Dermis microvascular lymphatic vessel endothelial cell (primary cell): ENCODE results near the gene DNAJB1. TPM values are rescaled to one million over a fixed set of nuclear protein-coding genes. Genes with fewer than 3 reads are reported as not detected.
"Not testable (repeated sequence)": the region's sequence is repeated elsewhere in the genome, so short reads cannot be mapped to it uniquely, and the experiment has no call there.

ENCODE experiments used
- DNase-seq, 2 donors: peaks; one replicate each; pipeline versions ENCODE4 v3.0.0 to v3.0.0-alpha.2; 2010; ENCODE audit warnings: low read depth in 2 of 2
- total RNA-seq: library from RNA; depleted of rRNA; stranded (reverse); fragments of >200 nt; gene quantifications from 2 replicates; pipeline ENCODE4 v1.2.1, GENCODE V29; 2014

DNAJB1 gene
- total RNA-seq, 1 donor from 2014 or later, result 23.7 TPM

DNA sequence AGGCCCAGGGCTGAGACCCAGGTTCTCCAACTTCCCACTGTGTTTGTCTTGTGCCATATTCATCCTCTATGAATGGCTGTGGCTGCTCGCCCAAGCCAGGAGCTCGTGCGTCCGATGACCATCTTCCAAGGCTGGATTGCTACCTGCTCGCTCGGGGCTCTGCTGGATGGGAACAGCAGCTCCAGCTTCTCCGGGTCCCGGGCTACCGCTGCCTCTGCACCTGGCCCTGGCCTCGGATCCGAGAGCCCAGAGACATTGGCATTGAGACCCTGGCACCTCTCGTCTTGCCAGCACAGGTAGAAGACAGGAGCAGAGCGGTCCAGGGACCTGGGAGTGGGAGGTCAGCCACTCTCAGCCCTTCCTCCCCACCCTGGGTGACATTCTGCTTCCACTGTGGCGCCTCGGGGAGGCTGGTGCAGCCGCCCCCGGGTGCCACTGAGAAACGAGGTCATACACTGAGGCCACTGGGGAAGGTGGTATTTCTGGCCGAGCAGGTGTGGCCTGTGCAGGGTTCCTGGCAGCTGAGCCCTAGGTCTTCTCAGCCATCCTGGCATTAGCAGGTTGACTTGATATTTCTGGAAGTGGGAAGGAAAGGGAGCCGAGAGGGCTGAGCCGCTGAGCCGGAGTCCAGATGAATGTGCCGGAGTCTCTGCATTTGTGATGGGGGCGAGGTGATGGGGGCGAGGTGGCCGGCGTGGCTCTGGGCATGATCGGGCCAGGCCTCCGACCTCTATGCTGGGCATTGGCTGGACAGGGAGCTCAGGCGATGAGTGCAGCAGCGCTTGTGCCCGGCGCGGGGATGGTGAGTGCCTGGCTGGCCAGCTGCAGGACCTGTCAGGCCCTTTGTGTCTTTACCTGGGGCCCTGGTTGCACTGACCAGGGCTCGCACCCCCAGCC is 35.1 kb upstream of the DNAJB1 start:
- no peak for DNase-seq

DNA sequence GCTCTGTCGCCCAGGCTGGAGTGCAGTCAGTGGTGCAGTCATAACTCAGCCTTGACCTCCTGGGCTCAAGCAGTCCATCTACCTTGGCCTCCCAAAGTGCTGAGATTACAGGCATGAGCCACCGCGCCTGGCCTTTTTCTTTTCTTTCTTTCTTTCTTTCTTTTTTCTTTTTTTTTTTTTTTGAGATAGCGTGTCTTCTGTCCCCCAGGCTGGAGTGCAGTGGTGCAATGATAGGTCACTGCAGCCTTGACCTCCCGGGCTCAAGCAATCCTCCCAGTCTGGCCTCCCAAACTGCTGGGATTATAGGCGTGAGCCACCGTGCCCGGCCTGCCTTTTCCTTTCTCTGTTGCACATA is 33.8 kb upstream of the DNAJB1 start:
- DNase-seq, result not testable (repeated sequence)

DNA sequence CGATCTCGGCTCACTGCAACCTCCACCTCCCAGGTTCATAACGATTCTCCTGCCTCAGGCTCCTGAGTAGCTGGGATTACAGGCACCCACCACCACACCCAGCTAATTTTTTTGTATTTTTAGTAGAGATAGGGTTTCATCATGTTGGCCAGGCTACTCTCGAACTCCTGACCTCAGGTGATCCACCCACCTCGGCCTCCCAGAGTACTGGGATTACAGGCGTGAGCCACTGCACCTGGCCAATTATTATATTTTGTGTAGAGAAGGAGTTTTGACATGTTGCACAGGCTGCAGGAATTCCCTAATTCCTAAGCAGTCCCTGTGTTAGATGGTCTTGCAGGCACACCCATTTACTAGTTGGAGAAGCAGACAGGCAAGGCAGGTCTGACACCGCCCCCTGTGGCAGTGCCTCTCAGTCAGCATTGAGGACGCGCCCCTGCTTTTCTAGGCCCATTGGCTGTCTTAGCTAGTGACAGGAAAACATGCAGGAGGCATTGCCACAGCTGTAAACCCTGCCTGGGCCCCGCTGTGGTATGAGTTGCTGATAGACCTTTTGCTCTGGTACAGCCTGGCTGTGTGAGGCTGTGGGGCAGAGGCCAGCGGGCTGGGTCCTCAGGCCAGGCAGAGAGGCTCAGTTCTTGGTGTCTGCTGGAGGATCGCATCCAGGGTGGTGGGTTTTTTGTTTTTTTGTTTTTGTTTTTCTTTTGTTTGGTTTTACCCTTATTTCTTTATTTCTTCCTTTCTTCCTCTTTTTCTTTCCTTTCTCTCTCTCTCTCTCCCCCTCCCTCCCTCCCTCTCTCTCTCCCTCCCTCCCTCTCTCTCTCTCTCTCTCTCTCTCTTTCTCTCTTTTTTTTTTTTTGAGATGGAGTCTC is 33.2 kb upstream of the DNAJB1 start:
- peak in 1 of 2 donors; percentile 43 for DNase-seq

DNA sequence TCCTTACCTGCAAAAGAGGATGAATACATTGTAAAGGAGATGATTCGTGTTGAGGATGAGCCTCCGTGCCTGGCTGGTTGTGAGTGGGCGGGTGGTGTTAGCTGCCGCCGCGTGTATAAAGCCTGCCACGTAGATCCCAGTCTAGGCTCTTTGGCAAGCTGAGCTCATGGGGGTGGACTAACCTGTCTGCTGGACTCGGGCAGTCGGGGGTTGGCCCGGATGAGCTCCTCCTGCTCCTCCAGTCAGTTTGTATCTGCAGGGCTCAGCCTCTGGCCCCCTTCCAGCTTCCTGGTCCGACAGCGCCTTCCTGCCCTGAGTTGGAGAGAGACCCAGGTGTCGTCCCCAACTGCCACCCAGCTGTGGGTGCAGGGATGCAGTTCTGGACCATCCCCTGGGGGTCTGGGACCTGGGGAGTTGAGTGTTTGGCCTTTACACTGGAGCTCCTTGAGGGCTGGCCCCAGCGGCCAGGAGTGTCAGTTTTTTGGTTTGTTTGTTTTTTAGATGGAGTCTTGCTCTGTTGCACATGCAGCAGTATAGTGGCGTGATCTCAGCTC is 32.1 kb upstream of the DNAJB1 start:
- DNase-seq, result peak in 1 of 2 donors; percentile 46

DNA sequence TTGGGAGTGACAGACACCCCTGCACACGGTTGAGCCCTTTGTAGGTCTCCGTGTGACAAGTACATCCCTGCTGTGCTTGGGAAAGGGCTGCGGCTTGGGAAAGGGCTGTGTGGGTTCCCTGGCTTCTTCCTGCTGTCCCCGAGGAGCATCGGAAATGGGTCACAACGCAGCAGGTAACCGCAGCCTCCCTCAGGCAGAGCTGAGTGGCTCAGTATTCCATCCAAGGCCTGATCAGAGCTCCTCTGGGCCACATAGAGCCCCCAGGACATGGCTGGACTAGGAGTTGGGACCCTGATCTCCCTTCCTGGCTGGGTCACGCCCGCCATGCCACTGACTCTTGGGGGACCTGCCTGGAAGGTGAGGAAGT is 27.5 kb upstream of the DNAJB1 start:
- DNase-seq, result no peak

DNA sequence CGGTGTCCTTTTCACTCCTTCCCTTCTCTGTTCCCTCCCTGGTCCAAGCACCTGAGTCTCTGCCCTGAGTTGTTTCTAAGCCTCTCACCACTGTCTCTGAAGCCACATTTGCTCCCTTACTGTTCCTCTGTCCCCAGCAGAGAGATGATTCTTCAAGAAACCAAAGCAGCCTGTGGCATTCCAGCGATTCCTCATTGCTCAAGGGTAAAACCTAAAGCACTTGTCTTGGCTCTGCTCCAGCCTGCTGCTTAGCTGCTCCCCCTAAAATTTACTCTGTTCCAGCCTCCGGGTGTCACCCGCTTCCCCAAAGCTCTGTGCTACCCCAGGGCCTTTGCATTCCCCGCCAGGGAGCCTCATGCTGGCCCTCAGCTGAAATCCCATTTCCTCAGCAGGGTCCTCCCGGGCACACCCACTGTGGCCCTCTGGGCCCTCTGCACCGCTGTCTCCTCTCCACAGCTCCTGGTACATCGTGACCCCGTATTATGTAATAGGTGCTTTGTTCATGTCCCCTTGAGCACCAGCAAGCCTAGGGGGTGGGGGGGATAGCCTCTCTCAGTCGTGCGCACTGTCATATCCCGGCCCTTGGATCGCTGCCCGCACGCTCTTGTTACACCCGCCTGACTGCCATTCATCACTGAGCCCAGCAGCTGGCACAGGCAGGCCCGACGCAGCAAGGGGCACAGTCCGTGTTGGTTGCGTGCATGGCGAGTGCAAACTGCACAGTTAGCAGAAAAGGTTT is 26.9 kb upstream of the DNAJB1 start:
- no peak for DNase-seq

DNA sequence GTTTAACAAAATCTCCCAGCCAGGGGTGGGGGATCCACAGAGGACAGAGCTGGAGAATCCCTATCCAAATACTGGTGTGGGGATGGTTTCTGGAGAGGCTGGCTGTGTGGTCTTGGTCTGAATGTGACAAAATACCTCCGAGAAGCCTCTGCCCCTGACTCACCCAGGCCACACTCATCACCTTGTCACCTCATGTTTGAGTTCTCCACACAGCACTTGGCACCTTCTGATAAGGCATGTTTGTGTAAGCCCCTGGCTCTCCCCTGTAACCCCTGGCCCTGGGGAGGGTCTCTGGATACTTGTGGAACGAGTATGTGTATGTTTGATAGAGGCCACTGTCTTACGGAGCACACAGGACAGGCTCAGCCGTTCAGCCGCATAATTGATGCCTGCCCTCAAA is 25.9 kb upstream of the DNAJB1 start:
- DNase-seq, result no peak

DNA sequence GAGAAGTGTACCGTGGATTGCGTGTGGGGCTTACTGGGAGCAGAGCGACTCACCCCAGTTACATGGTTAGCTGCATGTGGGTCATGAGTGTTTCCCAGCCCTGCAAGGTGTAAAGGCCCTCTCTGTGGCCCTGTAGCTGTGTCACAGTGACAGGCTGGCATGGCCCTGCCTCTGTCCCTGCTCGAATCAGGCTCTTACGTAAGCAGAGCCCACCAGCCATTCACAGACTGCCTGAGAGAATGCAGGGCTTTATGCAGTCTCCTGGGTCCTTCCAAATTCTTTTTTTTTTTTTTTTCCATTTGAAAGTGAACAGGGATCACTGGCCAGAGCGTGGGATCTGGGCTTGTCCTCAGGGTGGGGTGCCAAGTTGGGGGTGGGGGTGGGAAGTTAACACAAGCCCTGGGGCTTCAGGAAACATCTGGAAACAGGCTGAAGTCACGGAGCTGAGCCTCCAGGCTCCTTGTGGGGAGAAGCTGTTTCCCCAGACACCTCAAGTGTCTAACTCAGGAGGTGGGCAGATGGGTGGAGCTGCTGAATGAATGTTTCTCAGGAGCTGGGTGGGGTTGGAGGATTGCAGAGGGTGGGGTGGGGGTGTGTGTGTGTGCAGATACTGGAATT is 24.6 kb upstream of the DNAJB1 start:
- DNase-seq, result no peak

DNA sequence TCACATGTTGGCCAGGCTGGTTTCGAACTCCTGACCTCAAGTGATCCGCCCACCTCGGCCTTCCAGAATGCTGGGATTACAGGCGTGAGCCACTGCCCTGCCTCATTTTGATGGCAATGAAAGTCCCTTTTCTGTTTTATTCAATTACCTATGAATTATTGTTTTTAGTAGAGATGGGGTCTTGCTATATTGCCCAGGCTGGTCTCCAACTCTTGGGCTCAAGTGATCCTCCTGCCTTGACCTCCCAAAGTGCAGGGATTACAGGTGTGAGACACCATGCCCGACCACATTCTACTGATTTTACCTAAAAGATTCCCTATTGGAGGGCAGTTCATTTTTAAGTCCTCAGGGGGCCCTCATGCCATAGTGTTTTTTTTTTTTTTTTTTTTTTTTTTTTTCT is 23.8 kb upstream of the DNAJB1 start:
- not testable (repeated sequence) for DNase-seq

DNA sequence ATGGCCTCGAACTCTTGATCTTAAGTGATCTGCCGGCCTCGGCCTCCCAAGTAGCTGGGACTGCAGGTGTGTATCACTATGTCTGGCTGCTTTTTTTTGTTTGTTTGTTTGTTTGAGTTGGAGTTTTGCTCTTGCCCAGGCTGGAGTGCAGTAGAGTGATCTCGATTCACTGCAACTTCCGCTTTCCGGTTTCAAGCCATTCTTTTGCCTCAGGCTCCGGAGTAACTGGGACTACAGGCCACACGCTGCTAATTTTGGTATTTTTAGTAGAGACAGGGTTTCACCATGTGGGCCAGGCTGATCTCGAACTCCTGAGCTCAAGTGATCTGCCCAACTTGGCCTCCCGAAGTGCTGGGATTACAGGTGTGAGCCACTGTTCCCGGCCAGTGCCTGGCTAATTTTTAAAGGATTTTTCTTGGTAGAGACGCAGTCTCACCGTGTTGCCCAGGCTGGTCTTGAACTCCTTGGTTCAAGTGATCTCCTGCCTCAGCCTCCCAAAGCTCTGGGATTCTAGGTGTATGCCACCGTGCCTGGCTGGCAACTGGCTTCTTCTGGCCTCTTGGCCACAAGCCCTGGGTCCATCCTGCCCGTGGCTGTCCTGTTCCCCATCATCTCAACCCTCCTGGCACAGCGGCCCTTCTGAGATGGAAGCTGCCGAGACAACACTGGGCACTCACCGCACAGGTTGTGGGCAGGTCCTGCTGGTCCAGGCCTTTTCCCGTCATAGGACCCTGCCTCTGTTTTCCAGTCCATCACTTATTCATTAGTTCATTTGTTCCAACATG is 22.7 kb upstream of the DNAJB1 start:
- DNase-seq, result no peak

DNA sequence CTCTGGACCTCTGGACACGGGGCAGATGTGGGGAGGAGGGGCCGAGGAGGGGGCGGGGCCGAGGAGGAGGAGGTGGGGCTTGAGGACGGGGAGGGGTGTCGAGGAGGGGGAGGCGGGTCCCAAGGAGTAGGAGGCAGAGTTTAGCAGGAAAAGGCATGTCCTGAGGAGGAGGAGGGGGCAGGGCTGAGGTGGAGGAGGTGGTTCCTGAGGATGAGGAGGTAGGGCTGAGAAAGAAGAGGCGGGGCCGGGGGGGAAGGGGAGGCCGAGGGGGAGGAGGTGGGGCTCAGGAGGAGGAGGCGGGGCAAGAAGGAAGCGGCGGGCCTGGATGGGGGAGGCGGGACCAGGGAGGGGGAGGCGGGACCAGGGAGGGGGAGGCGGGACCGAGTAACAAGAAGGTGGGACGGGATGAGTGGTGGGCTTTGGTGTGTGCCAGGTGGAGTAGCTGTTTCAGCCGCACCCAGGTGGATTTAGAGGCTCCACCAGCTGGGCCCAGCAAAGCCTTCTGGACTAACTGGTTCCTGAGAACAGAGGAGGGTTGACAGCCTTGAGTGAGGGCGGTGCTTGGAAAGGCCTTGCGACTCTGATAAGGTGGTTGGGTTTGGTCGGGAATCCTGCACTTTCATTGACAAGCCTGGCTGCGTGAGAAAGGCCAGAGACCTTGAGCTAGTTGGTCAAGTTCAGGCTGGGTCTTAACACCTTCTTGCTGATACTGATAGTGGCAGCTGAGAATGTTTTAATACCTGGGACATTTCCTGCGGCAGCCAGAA is 18.9 kb upstream of the DNAJB1 start:
- peak in 1 of 2 donors; percentile 77 for DNase-seq

DNA sequence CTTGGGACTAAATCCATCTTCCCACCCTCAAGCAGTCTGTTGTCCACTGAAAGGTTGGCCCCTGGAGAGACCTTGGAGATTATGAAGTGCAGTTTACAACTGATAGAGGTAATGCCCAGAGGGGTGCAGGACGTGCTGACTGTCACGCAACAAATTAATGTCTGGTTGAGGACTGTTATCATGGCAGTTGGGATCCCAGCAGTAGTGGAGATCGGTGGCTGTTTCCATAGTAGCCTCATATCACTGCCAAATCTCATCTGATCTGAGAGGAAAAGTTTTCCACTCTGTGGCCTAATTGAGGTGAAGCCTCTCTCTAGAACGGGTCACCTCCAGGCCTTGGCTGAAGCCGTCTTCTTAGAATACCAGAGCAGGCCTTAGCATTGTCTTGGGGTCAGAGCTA is 15.3 kb upstream of the DNAJB1 start:
- DNase-seq, result no peak

DNA sequence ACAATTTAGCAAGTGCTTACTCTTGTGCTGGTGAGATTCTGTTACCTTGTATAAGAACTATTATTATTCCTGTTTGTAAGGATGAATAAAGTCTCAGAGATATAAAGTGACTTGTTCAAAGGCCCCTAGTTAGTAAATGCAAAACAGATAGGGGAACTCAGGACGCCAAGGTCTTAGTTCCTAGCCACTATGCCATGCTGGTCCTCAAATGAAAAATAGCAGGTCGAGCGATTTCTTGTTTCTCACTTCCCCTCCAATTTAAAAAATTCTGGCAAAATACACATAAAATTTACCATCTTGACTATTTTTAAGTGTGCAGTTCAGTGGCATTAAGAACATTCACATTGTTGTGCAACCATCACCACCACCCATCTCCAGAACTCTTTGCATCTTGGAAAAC is 12.3 kb upstream of the DNAJB1 start:
- DNase-seq, result no peak

DNA sequence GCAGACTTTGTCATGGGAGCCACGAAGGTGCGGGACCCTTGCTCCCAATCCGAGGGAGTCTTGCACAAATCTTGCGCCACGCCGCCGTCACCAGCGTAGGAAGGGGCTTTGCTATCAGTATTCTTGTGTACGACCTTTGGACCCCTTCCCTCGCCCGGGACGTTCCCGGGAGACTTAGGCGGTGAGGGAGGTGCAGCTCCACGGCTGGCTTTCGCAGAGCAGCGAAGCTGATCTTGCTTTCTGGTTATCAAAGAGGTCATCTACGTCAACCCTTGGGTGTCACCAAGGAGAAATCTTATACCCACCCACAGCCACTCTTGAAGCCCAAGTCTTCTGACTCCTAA is 11.8 kb upstream of the DNAJB1 start:
- DNase-seq, result no peak

DNA sequence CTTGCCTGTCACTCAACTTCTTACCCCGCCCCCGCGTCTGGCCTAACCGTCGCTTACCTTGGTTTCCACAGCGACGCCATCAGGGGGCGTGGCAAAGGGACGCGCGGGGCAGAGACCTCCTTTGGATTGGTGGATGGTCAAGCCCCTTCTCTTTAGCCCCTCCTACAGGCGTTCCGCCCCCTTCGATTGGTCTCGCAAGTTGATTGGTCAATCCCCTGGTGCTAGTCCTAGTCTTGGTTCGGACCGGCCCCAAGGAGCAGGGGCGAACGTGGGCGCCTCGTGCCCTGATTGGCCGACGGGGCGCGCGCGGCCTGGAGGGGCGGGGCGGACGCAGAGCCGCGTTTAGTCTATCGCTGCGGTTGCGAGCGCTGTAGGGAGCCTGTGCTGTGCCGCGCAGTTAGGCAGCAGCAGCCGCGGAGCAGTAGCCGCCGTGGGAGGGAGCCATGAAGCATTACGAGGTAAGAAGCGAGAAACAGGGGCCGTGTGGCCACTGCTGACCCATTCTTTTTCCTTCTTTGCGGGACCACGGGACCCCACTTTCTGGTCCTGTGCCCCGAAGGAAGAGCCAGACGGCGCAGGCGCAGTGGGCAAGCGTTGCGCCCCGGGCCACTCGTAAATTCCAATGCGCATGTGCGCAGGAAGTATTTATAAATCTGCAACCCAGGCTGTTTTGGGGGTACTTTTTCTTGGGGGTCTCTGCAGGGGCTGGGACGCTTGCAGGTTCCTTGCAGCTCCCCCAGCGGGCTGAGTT is 11.2 kb upstream of the DNAJB1 start, which contains the start of gene TECR:
TSS of gene TECR (plus strand) at position 341 of the 751 bp plus-strand sequence. CDS start at position 444, 103 bp downstream.
- peak; percentile 100 for DNase-seq

DNA sequence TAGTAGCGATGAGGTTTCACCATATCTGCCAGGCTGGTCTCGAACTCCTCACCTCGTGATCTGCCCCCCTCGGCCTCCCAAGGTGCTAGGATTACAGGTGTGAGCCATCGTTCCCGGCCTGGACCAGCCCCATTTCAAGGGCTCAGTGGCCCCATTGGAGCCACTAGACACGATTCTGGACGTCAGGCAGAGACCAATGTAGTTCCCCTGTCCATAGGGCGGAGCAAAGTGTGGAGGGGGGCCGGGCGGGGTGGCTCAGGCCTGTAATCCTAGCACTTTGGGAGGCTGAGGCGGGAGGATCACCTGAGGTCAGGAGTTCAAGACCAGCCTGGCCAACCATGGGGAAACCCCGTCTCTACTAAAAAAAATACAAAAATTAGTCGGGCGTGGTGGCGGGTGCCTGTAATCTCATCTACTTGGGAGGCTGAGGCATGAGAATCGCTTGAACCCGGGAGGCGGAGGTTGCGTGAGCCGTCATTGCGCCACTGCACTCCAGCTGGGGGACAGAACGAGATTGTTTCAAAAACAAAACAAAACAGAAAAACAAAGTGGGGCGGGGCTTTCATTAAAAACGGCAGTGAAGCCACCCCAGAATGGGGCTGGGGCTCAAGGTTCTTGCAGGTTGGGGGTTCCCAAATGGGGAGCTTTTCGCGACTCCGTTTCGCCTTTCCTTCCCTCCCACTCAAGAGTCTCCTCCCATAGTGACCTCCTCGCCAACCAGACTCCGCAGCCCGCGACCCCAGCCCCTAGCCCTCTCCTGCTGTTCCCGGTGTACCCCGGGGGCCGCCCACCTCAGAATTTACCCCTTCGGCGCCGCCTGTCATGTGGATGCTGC is 10.4 kb upstream of the DNAJB1 start:
- no peak for DNase-seq

DNA sequence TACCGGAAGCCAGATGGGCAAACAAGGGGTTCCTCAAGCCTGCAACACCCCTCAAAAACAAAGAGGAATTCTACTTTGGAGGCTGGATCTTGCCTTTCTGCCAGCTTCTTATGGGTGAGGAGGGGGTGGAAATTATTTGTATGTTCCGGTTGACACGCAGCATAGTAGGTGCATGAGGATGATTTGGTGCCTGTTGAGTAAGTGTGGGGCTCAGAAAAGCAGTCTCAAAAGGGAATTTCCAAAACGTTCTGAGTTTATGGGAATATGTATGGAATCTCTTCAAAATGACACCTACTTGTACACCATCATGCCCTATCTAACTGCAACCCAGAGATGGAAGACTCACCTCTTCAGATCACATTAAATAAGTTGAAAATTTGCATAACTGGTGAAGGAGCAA is 8.2 kb upstream of the DNAJB1 start:
- no peak for DNase-seq

DNA sequence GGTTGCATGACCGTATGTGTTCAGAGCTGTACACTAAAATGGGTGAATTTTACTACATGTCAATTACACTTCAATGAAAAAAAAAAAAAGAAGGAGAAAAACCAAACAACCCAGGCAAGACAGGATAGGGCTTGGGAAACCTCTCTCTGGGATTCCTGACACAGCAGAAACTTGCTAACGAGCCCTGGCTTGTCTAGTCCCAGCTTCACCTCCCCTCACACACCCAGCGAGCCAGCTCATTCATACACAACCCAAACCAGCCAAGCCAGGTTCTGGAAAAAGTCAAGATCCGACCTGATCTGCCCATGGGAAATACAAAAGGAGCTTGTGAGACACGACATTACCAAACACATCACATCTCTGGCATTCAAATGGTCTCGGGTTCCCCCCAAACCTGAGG is 7.5 kb upstream of the DNAJB1 start:
- no peak for DNase-seq
